HG02642 (cell line): ENCODE results near the gene TMPRSS11E.
"Not testable (repeated sequence)": the region's sequence is repeated elsewhere in the genome, so short reads cannot be mapped to it uniquely, and the experiment has no call there.

ENCODE experiments used
- ATAC-seq: cut with Tn5 transposase; IDR thresholded peaks from one replicate; pipeline ENCODE4 v1.9.1; 2021; ENCODE audit warnings: mild to moderate bottlenecking; ENCODE audit not compliant: unreplicated experiment, poor library complexity

TMPRSS11E gene

GRCh38 chr4:68460085-68460484 is 12.8 kb downstream of the TMPRSS11E start:
- no peak for ATAC-seq

GRCh38 chr4:68461790-68462189 is 14.5 kb downstream of the TMPRSS11E start:
- ATAC-seq = no peak

GRCh38 chr4:68462691-68463090 is 15.4 kb downstream of the TMPRSS11E start:
- no peak for ATAC-seq

GRCh38 chr4:68463796-68464195 is 16.5 kb downstream of the TMPRSS11E start:
- ATAC-seq = no peak

GRCh38 chr4:68465058-68465457 is 17.8 kb downstream of the TMPRSS11E start:
- no peak for ATAC-seq

GRCh38 chr4:68466185-68466584 is 18.9 kb downstream of the TMPRSS11E start:
- no peak for ATAC-seq

GRCh38 chr4:68466751-68467150 is 19.5 kb downstream of the TMPRSS11E start:
- ATAC-seq = no peak

GRCh38 chr4:68469482-68469881 is 22.2 kb downstream of the TMPRSS11E start:
- ATAC-seq = no peak

- ATAC-seq = no peak
These were observed 28.9 kb downstream of the TMPRSS11E start for GRCh38 chr4:68476191-68476590.

- no peak for ATAC-seq
These were observed 42.1 kb downstream of the TMPRSS11E start for GRCh38 chr4:68489338-68489737.

- no peak for ATAC-seq
These were observed 43.7 kb downstream of the TMPRSS11E start for GRCh38 chr4:68490826-68491457.

- no peak for ATAC-seq
These were observed 47.4 kb downstream of the TMPRSS11E start for GRCh38 chr4:68494688-68495087.

- peak; percentile 94 for ATAC-seq
These were observed 51.2 kb downstream of the TMPRSS11E start for GRCh38 chr4:68498413-68499007.

- ATAC-seq = no peak
These were observed 51.8 kb downstream of the TMPRSS11E start for GRCh38 chr4:68499021-68499420.

- ATAC-seq = not testable (repeated sequence)
These were observed 56.2 kb downstream of the TMPRSS11E start for GRCh38 chr4:68503462-68503861.

- not testable (repeated sequence) for ATAC-seq
These were observed 57.6 kb downstream of the TMPRSS11E start for GRCh38 chr4:68504836-68505235.

- not testable (repeated sequence) for ATAC-seq
These were observed 58.2 kb downstream of the TMPRSS11E start for GRCh38 chr4:68505452-68505851.

GRCh38 chr4:68518889-68519288 is 71.6 kb downstream of the TMPRSS11E start:
- no peak for ATAC-seq

GRCh38 chr4:68520985-68521384 is 73.7 kb downstream of the TMPRSS11E start:
- ATAC-seq = no peak

GRCh38 chr4:68522232-68522631 is 75.0 kb downstream of the TMPRSS11E start:
- ATAC-seq = not testable (repeated sequence)

GRCh38 chr4:68535974-68536373 is 88.7 kb downstream of the TMPRSS11E start:
- ATAC-seq = no peak

- ATAC-seq = no peak
These were observed 89.1 kb downstream of the TMPRSS11E start for GRCh38 chr4:68536375-68536774.
